ENCODE measurements around the gene RGS6. TPM values are rescaled to one million over a fixed set of nuclear protein-coding genes. Genes with fewer than 3 reads are reported as not detected.

Gene RGS6
- total RNA-seq, 4 donors from 2014 or later = 0.83 to 2.4 (median 1.5) TPM

- WGBS = 78% methylated on average over 5 of the region's 5 CpGs
- no peak overlapping the region for H3K4me3 ChIP-seq
- H3K27ac ChIP-seq (replicated peaks in 1 of 4) = no peak overlapping the region
- TF ChIP-seq POLR2AphosphoS5 (IDR thresholded peaks at IDR 0.05) (no peak), EP300 (IDR thresholded peaks at IDR 0.05) (no peak), CTCF (IDR thresholded peaks at IDR 0.05) (no peak), POLR2A (IDR thresholded peaks at IDR 0.05; ENCODE audit: low read depth) (no peak)
- intact Hi-C loops (cut with DNase I) = no loop called here
- DNase-seq (ENCODE audit: extremely low spot score) = no peak
- H3K9me3 ChIP-seq = no peaks in the 10 kb centered on the region
- peaks cover 8 to 16% (median 12%) of the 10 kb centered on the region in 4 donors for H3K4me1 ChIP-seq
- no peaks in the 10 kb centered on the region for H3K36me3 ChIP-seq
- H3K27me3 ChIP-seq = no peaks in the 10 kb centered on the region
Measured at GRCh38 chr14:72332871-72333270, 400.6 kb downstream of the RGS6 start.

DNA sequence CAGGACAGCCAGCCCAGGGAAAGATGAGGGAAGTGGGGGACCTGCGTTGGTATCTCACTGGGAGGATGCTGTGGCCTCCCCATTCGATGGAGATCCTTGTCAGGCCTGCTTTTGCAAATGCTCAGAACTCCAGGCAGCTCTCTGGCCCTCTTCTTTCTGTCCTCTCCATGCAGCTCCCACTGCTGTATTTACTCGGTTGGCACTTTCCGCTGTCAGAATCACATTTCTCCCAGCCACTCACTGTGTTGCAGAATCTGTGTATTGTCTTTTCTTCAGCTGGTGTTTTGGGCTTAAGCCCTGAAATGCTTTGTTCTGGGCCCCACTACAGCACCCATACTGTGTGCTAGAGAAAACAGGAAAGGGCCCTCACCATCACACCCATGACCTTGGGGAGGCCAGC is 401.1 kb downstream of the RGS6 start:
- intact Hi-C loops (cut with DNase I) = no loop called here
- no peaks in the 10 kb centered on the region for H3K27me3 ChIP-seq
- no peak overlapping the region for H3K4me3 ChIP-seq
- peak; percentile 85 for DNase-seq (ENCODE audit: extremely low spot score)
- no peaks in the 10 kb centered on the region for H3K36me3 ChIP-seq
- peaks cover 8 to 16% (median 12%) of the 10 kb centered on the region in 4 donors for H3K4me1 ChIP-seq
- TF ChIP-seq POLR2AphosphoS5 (IDR thresholded peaks at IDR 0.05) = no peak
- no peak for TF ChIP-seq EP300 (IDR thresholded peaks at IDR 0.05)
- TF ChIP-seq POLR2A (IDR thresholded peaks at IDR 0.05; ENCODE audit: low read depth) = no peak
- TF ChIP-seq CTCF (IDR thresholded peaks at IDR 0.05) = no peak
- no peaks in the 10 kb centered on the region for H3K9me3 ChIP-seq
- H3K27ac ChIP-seq (replicated peaks in 1 of 4) = no peak overlapping the region
- 69% methylated on average over 4 of the region's 4 CpGs for WGBS

DNA sequence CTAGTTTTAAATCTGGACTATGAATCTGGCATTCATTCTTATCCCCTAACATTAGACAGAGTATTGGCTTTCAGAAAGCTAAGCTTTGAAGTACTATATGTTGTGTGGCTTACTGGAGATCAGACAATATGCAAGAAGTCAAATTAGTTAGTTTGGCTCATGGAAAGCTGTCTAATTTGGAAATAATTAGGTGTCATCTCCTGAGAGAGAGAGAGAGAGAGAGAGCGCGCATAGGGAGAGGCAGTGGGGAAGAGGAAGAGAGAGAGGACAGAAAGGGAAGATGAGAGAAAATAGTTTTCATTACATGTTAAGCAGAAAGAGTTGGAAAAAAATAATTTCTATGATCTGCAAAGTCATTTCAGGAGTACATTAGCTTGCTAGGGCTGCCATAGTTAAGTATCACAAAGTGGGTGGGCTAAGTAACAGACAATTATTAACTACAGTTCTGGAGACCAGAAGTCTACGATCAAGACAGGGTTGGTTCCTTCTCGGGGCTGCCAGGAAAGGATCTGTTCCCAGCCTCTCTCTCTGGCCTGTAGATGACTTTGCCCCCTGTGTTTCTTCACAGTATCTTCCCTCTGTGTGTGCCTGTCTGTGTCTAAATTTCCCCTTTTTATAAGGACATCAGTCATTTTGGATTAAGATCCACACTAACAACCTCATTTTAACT is 404.2 kb downstream of the RGS6 start:
- intact Hi-C loops (cut with DNase I) = no loop called here
- WGBS = 40% methylated on average over 4 of the region's 4 CpGs
- Histone ChIP-seq H3K9me3 (no peaks in the 10 kb centered on the region), H3K27me3 (no peaks in the 10 kb centered on the region), H3K27ac (replicated peaks in 1 of 4) (no peak overlapping the region), H3K4me1 (peaks cover 6 to 12% (median 10%) of the 10 kb centered on the region in 4 donors), H3K36me3 (no peaks in the 10 kb centered on the region), H3K4me3 (no peak overlapping the region)
- TF ChIP-seq CTCF (IDR thresholded peaks at IDR 0.05) (no peak), POLR2A (IDR thresholded peaks at IDR 0.05; ENCODE audit: low read depth) (no peak), POLR2AphosphoS5 (IDR thresholded peaks at IDR 0.05) (no peak)
- peak; percentile 8 for DNase-seq (ENCODE audit: extremely low spot score)

DNA sequence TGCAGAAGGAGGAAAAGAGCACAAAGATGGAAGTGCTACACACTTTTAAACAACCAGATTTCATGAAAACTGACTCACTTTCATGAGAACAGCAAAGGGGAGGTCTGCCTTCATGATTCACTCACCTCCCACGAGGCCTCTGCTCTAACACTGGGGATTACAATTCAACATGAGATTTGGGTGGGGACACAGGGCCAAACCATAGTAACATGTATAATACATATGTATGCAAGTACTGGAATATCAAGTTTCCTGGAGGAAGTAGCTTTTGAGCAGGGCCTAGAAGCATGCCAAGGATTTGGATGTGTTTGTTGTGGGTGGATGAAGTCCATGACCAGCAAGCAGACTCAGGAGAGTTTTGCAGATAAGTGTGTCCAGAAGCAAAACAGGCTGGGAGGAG is 409.0 kb downstream of the RGS6 start:
- WGBS = 50% methylated on average over 1 of the region's 1 CpG
- H3K4me1 ChIP-seq = no peaks in the 10 kb centered on the region
- no peaks in the 10 kb centered on the region for H3K27me3 ChIP-seq
- H3K9me3 ChIP-seq = peaks cover 0 to 7% (median 2%) of the 10 kb centered on the region in 4 donors
- no peak for TF ChIP-seq CTCF (IDR thresholded peaks at IDR 0.05)
- TF ChIP-seq POLR2A (IDR thresholded peaks at IDR 0.05; ENCODE audit: low read depth) = no peak
- no peak for TF ChIP-seq POLR2AphosphoS5 (IDR thresholded peaks at IDR 0.05)
- TF ChIP-seq EP300 (IDR thresholded peaks at IDR 0.05) = no peak
- no peak overlapping the region for H3K4me3 ChIP-seq
- no peak overlapping the region for H3K27ac ChIP-seq (replicated peaks in 1 of 4)
- no peaks in the 10 kb centered on the region for H3K36me3 ChIP-seq
- intact Hi-C loops (cut with DNase I) = no loop called here
- peak; percentile 55 for DNase-seq (ENCODE audit: extremely low spot score)

DNA sequence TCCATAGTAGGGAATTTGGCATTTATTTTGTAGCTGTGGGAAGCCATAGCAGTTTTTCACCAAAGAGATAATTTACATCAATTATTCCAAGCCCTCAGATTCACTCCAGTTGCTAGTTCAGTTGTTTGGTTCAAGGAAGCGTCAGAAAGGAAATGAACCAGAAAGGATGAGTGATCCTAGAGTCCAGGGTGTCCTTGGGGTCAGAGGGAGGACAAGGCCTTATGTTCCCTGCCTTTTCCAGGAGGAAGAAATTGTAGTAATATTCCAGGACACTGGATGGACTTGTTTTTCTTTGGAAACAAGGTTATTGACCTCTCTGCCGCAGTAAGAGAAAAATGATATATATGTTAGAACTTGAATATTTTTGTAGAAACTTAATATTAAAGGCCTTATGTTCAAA is 409.5 kb downstream of the RGS6 start:
- intact Hi-C loops (cut with DNase I) = no loop called here
- Histone ChIP-seq H3K36me3 (no peaks in the 10 kb centered on the region), H3K27me3 (no peaks in the 10 kb centered on the region), H3K27ac (replicated peaks in 1 of 4) (no peak overlapping the region), H3K9me3 (peaks cover 0 to 7% (median 2%) of the 10 kb centered on the region in 4 donors), H3K4me3 (no peak overlapping the region), H3K4me1 (no peaks in the 10 kb centered on the region)
- 78% methylated on average over 2 of the region's 2 CpGs for WGBS
- DNase-seq (ENCODE audit: extremely low spot score) = no peak
- TF ChIP-seq POLR2A (IDR thresholded peaks at IDR 0.05; ENCODE audit: low read depth) (no peak), POLR2AphosphoS5 (IDR thresholded peaks at IDR 0.05) (no peak), EP300 (IDR thresholded peaks at IDR 0.05) (no peak), CTCF (IDR thresholded peaks at IDR 0.05) (no peak)
